GM19023 (cell line): Measurements from ENCODE around the gene CADPS2.

ENCODE experiments used
- ATAC-seq: cut with Tn5 transposase; IDR thresholded peaks from one replicate; pipeline ENCODE4 v1.9.1; 2021; ENCODE audit warnings: mild to moderate bottlenecking, moderate library complexity; ENCODE audit not compliant: unreplicated experiment

CADPS2 gene

GRCh38 chr7:122618585-122619189, 267.6 kb downstream of the CADPS2 start:
- no peak for ATAC-seq

- ATAC-seq, result no peak
These were observed 269.3 kb downstream of the CADPS2 start for GRCh38 chr7:122616951-122617350.

GRCh38 chr7:122605929-122606328, 280.3 kb downstream of the CADPS2 start:
- no peak for ATAC-seq

GRCh38 chr7:122604251-122604650, 282.0 kb downstream of the CADPS2 start:
- ATAC-seq, result no peak

- no peak for ATAC-seq
These were observed 283.5 kb downstream of the CADPS2 start for GRCh38 chr7:122602800-122603199.

- no peak for ATAC-seq
These were observed 285.6 kb downstream of the CADPS2 start for GRCh38 chr7:122600630-122601029.

- ATAC-seq, result no peak
These were observed 286.2 kb downstream of the CADPS2 start for GRCh38 chr7:122600042-122600441.

- no peak for ATAC-seq
These were observed 289.0 kb downstream of the CADPS2 start for GRCh38 chr7:122597277-122597676.

- ATAC-seq, result no peak
These were observed 290.4 kb downstream of the CADPS2 start for GRCh38 chr7:122595885-122596284.

GRCh38 chr7:122588621-122589020, 297.6 kb downstream of the CADPS2 start:
- no peak for ATAC-seq

- no peak for ATAC-seq
These were observed 301.5 kb downstream of the CADPS2 start for GRCh38 chr7:122584676-122585251.

GRCh38 chr7:122578350-122578749, 307.9 kb downstream of the CADPS2 start:
- no peak for ATAC-seq

GRCh38 chr7:122577449-122578003, 308.7 kb downstream of the CADPS2 start:
- ATAC-seq, result no peak

- no peak for ATAC-seq
These were observed 313.6 kb downstream of the CADPS2 start for GRCh38 chr7:122572706-122573105.

GRCh38 chr7:122561326-122561725, 324.9 kb downstream of the CADPS2 start:
- ATAC-seq, result no peak

- no peak for ATAC-seq
These were observed 329.3 kb downstream of the CADPS2 start for GRCh38 chr7:122556873-122557542.

GRCh38 chr7:122556219-122556618, 330.0 kb downstream of the CADPS2 start:
- ATAC-seq, result no peak

- no peak for ATAC-seq
These were observed 332.5 kb downstream of the CADPS2 start for GRCh38 chr7:122553761-122554160.

- ATAC-seq, result no peak
These were observed 333.5 kb downstream of the CADPS2 start for GRCh38 chr7:122552769-122553168.

- ATAC-seq, result no peak
These were observed 335.7 kb downstream of the CADPS2 start for GRCh38 chr7:122550545-122550944.

GRCh38 chr7:122549578-122549977, 336.7 kb downstream of the CADPS2 start:
- ATAC-seq, result no peak

- no peak for ATAC-seq
These were observed 339.8 kb downstream of the CADPS2 start for GRCh38 chr7:122546496-122546895.
